WTC11 (cell line): ENCODE data around the gene KLHL9. TPM values are rescaled to one million over a fixed set of nuclear protein-coding genes. Genes with fewer than 3 reads are reported as not detected.

Experiments used
- ATAC-seq: fragments of 200-7000 bp; cut with Tn5 transposase; 2 replicates; pipeline ENCODE4 v1.10.0; 2021; ENCODE audit warnings: mild to moderate bottlenecking, moderate library complexity
- CTCF ChIA-PET: fragments of 300-600 bp; sonication (Branson Sonifier 250); formaldehyde crosslinking; loops from one replicate; lab custom pipeline; 2021; ENCODE audit warnings: antibody characterized with exemption; lab: Charles Lee
- POLR2A ChIA-PET: fragments of 350-600 bp; sonication (Branson Sonifier 250); formaldehyde crosslinking; loops from one replicate; lab custom pipeline; 2021; ENCODE audit warnings: antibody characterized with exemption; lab: Charles Lee
- DNase-seq: peaks from one replicate; pipeline ENCODE4 v3.0.0; 2021; ENCODE audit warnings: low spot score
- H3K27ac Mint-ChIP-seq: 2 replicates; pipeline ENCODE4 v1.8.0; 2021; ENCODE audit warnings: mixed read lengths
- H3K27me3 Mint-ChIP-seq: 2 replicates; pipeline ENCODE4 v1.8.0; 2021; ENCODE audit warnings: low read depth, mild to moderate bottlenecking, moderate library complexity, mixed read lengths
- H3K36me3 Mint-ChIP-seq: 2 replicates; pipeline ENCODE4 v1.8.0; 2021; ENCODE audit warnings: mixed read lengths
- H3K4me1 Mint-ChIP-seq: 2 replicates; pipeline ENCODE4 v1.8.0; 2022; ENCODE audit warnings: mixed read lengths
- H3K4me3 Mint-ChIP-seq: 2 replicates; pipeline ENCODE4 v1.8.0; 2021; ENCODE audit warnings: mild to moderate bottlenecking, moderate library complexity, mixed read lengths
- H3K9me3 Mint-ChIP-seq: 2 replicates; pipeline ENCODE4 v1.8.0; 2021; ENCODE audit warnings: mixed read lengths
- ARID4B ChIP-seq: sonication (generic); formaldehyde crosslinking; IDR thresholded peaks from 2 replicates; pipeline ENCODE4 v1.8.0; 2023; ENCODE audit warnings: missing genetic modification reagents, mild to moderate bottlenecking, borderline replicate concordance
- ATF3 ChIP-seq: sonication (generic); formaldehyde crosslinking; conservative IDR thresholded peaks from 2 replicates; pipeline ENCODE4 v1.8.1; 2022; ENCODE audit warnings: mild to moderate bottlenecking, missing genetic modification reagents
- CREB1 ChIP-seq: sonication (generic); formaldehyde crosslinking; IDR thresholded peaks from 2 replicates; pipeline ENCODE4 v1.8.0; 2023; ENCODE audit warnings: mild to moderate bottlenecking, missing genetic modification reagents
- CTCF ChIP-seq: fragments of 200-600 bp; IDR thresholded peaks from 2 replicates; pipeline ENCODE4 v1.8.0; 2022; ENCODE audit warnings: antibody characterized with exemption
- ELF4 ChIP-seq: sonication (generic); formaldehyde crosslinking; IDR thresholded peaks from 2 replicates; pipeline ENCODE4 v1.8.1; 2022; ENCODE audit warnings: low read depth, mild to moderate bottlenecking, moderate library complexity, missing genetic modification reagents
- ETV6 ChIP-seq: sonication (generic); formaldehyde crosslinking; IDR thresholded peaks from 2 replicates; pipeline ENCODE4 v1.8.1; 2022; ENCODE audit warnings: mild to moderate bottlenecking, missing genetic modification reagents
- FOXJ3 ChIP-seq: sonication (generic); formaldehyde crosslinking; IDR thresholded peaks from 2 replicates; pipeline ENCODE4 v1.9.0; 2021; ENCODE audit warnings: missing genetic modification reagents, mild to moderate bottlenecking, borderline replicate concordance
- MAX ChIP-seq: sonication (generic); formaldehyde crosslinking; IDR thresholded peaks from 2 replicates; pipeline ENCODE4 v1.8.0; 2022; ENCODE audit warnings: mild to moderate bottlenecking, missing genetic modification reagents
- MLX ChIP-seq: sonication (generic); formaldehyde crosslinking; IDR thresholded peaks from 2 replicates; pipeline ENCODE4 v1.8.1; 2023; ENCODE audit warnings: mild to moderate bottlenecking, missing genetic modification reagents, moderate library complexity
- MYBL2 ChIP-seq: sonication (generic); formaldehyde crosslinking; IDR thresholded peaks from 2 replicates; pipeline ENCODE4 v1.8.1; 2023; ENCODE audit warnings: mild to moderate bottlenecking, moderate library complexity, missing genetic modification reagents
- NFYB ChIP-seq: sonication (generic); formaldehyde crosslinking; conservative IDR thresholded peaks from 2 replicates; pipeline ENCODE4 v1.8.0; 2022; ENCODE audit warnings: low read depth, missing genetic modification reagents
- NR1H2 ChIP-seq: sonication (generic); formaldehyde crosslinking; IDR thresholded peaks from 2 replicates; pipeline ENCODE4 v1.9.0; 2021; ENCODE audit warnings: mild to moderate bottlenecking, moderate library complexity, missing genetic modification reagents
- NR2C2 ChIP-seq: sonication (generic); formaldehyde crosslinking; IDR thresholded peaks from 2 replicates; pipeline ENCODE4 v1.8.0; 2022; ENCODE audit warnings: mild to moderate bottlenecking, missing genetic modification reagents
- OVOL2 ChIP-seq: fragments of 250-450 bp; sonication (Bioruptor Pico); IDR thresholded peaks from 2 replicates; pipeline ENCODE4 v1.9.0; 2021; ENCODE audit warnings: mild to moderate bottlenecking, borderline replicate concordance
- SMAD4 ChIP-seq: sonication (generic); formaldehyde crosslinking; IDR thresholded peaks from 2 replicates; pipeline ENCODE4 v1.8.0; 2022; ENCODE audit warnings: mild to moderate bottlenecking, missing genetic modification reagents
- STAT6 ChIP-seq: sonication (generic); formaldehyde crosslinking; conservative IDR thresholded peaks from 2 replicates; pipeline ENCODE4 v1.8.1; 2023; ENCODE audit warnings: mild to moderate bottlenecking, low read depth, missing genetic modification reagents, moderate library complexity
- TEAD1 ChIP-seq: sonication (generic); formaldehyde crosslinking; IDR thresholded peaks from 2 replicates; pipeline ENCODE4 v1.8.0; 2022; ENCODE audit warnings: mild to moderate bottlenecking, missing genetic modification reagents
- ZMAT4 ChIP-seq: fragments of 250-450 bp; sonication (Bioruptor Pico); IDR thresholded peaks from 2 replicates; pipeline ENCODE4 v1.9.0; 2021; ENCODE audit warnings: mild to moderate bottlenecking
- ZNF532 ChIP-seq: fragments of 250-450 bp; sonication (Bioruptor Pico); IDR thresholded peaks from 2 replicates; pipeline ENCODE4 v1.9.0; 2021; ENCODE audit warnings: mild to moderate bottlenecking, borderline replicate concordance
- total RNA-seq: library from RNA; stranded (reverse); gene quantifications from 3 replicates; pipeline ENCODE4 v1.2.3, GENCODE V29; 2021

KLHL9 gene
- total RNA-seq, 1 experiment from 2014 or later = 17.4 TPM

GRCh38 chr9:21340735-21341134 is 5.5 kb upstream of the KLHL9 start:
- peaks cover 10% of the 10 kb centered on the region for H3K9me3 Mint-ChIP-seq
- no peak for ATAC-seq
- TF ChIP-seq ARID4B (no peak), ATF3 (CRISPR knock-in tag) (no peak), MAX (CRISPR knock-in tag) (no peak), NFYB (CRISPR knock-in tag) (no peak), FOXJ3 (CRISPR knock-in tag) (no peak), TEAD1 (CRISPR knock-in tag) (no peak)
- TF ChIP-seq, all 79 proteins: peak for 0
- ChIA-PET CTCF (interaction anchor here (1.4 kb wide), 1 partner anchor 55 kb away, joined by 4 read pairs; no protein-coding TSS in a partner anchor), POLR2A (no interaction called here)
- peaks cover 9% of the 10 kb centered on the region for H3K4me1 Mint-ChIP-seq
- H3K27me3 Mint-ChIP-seq = peaks cover 26% of the 10 kb centered on the region
- no peak for DNase-seq
- no peak overlapping the region for H3K27ac Mint-ChIP-seq
- H3K4me3 Mint-ChIP-seq = no peak overlapping the region
- H3K36me3 Mint-ChIP-seq = no peaks in the 10 kb centered on the region

GRCh38 chr9:21336457-21336856 is 1.3 kb upstream of the KLHL9 start:
- peaks cover 35% of the 10 kb centered on the region for H3K4me1 Mint-ChIP-seq
- TF ChIP-seq ZMAT4 (no peak), ETV6 (CRISPR knock-in tag) (no peak), ATF3 (CRISPR knock-in tag) (no peak), OVOL2 (CRISPR knock-in tag) (no peak), SMAD4 (CRISPR knock-in tag) (no peak), ELF4 (no peak), STAT6 (CRISPR knock-in tag) (no peak), MYBL2 (CRISPR knock-in tag) (no peak), CREB1 (CRISPR knock-in tag) (no peak), MAX (CRISPR knock-in tag) (no peak), NR2C2 (CRISPR knock-in tag) (no peak), MLX (CRISPR knock-in tag) (no peak), ZNF532 (no peak), CTCF (no peak), NR1H2 (CRISPR knock-in tag) (no peak)

More at GRCh38 chr9:21336457-21336856, 1.3 kb upstream of the KLHL9 start:
- no peak overlapping the region for H3K27ac Mint-ChIP-seq
- DNase-seq = no peak
- peaks cover 16% of the 10 kb centered on the region for H3K36me3 Mint-ChIP-seq
- no peak for ATAC-seq
- ChIA-PET POLR2A (no interaction called here), CTCF (interaction anchor here (1.1 to 1.4 kb wide), 3 partner anchors 10 to 98 kb away, joined by 3 read pairs; no protein-coding TSS in a partner anchor)
- H3K27me3 Mint-ChIP-seq = peaks cover 22% of the 10 kb centered on the region
- H3K4me3 Mint-ChIP-seq = peak overlapping the region; percentile 93; the same call in 1 of the 2 replicates
- no peaks in the 10 kb centered on the region for H3K9me3 Mint-ChIP-seq
